ENCODE measurements around the gene IMPA2. TPM values are rescaled to one million over a fixed set of nuclear protein-coding genes. Genes with fewer than 3 reads are reported as not detected.
A peak's percentile ranks its signal among the peaks of the same experiment; 100 is the strongest.

IMPA2 gene
- total and polyA plus RNA-seq, 2 experiments from 2014 or later = 8.1 to 13.0 TPM

- TF ChIP-seq EZH2phosphoT487 (IDR thresholded peaks at IDR 0.05; ENCODE audit: insufficient read depth, low read depth) = no peak
- TF ChIP-seq EZH2 (IDR thresholded peaks at IDR 0.05; ENCODE audit: insufficient read depth, poor library complexity, severe bottlenecking) = no peak
- WGBS, 2 experiments (ENCODE audit: low coverage in 1 of 2, low lambda C conversion rate in 2 of 2, missing lambda C conversion rate in 2 of 2) = 95 to 99% methylated on average over 5 of the region's 5 CpGs
- no peak overlapping the region for H3K27ac ChIP-seq
- peaks cover 7% of the 10 kb centered on the region; the same call in 1 of the 2 replicates for H3K4me1 ChIP-seq (ENCODE audit: insufficient read depth)
- in situ Hi-C loops (cut with MboI) = loop anchor here (10.0 kb wide), 1 partner anchor 267 kb away; no protein-coding TSS in a partner anchor
- no peak overlapping the region for H3K9ac ChIP-seq
- H3K4me3 ChIP-seq = no peak overlapping the region
- no peaks in the 10 kb centered on the region for H3K9me3 ChIP-seq (ENCODE audit: low read depth)
- no peaks in the 10 kb centered on the region for H3K36me3 ChIP-seq (ENCODE audit: low read depth)
- DNase-seq = no peak
- H3K9me2 ChIP-seq (ENCODE audit: insufficient read depth) = no peaks in the 10 kb centered on the region
- H3K27me3 ChIP-seq (replicated peaks; ENCODE audit: insufficient read depth) = no peaks in the 10 kb centered on the region
- H3K79me2 ChIP-seq (ENCODE audit: insufficient read depth) = no peaks in the 10 kb centered on the region
- H3F3A ChIP-seq (ENCODE audit: insufficient read depth) = 0 out of 2 replicates have a peak, but pooled peaks cover 3% of the 10 kb centered on the region
- no peaks in the 10 kb centered on the region for H4K20me1 ChIP-seq (ENCODE audit: insufficient read depth)
- H2AFZ ChIP-seq = no peak overlapping the region
- no peak overlapping the region for H3K4me2 ChIP-seq (ENCODE audit: unreplicated experiment)
Observed at GRCh38 chr18:12001421-12001820, 20.1 kb downstream of the IMPA2 start.

- Histone ChIP-seq H2AFZ (no peak overlapping the region), H3K27me3 (replicated peaks; ENCODE audit: insufficient read depth) (no peaks in the 10 kb centered on the region)
- in situ Hi-C loops (cut with MboI) = loop anchor here (10.0 kb wide), 1 partner anchor 269 kb away; no protein-coding TSS in a partner anchor
Observed at GRCh38 chr18:12003894-12004293, 22.6 kb downstream of the IMPA2 start.

GRCh38 chr18:12005538-12006487 lies 24.5 kb downstream of the IMPA2 start:
- DNase-seq = peak; percentile 26
- in situ Hi-C loops (cut with MboI) = loop anchor here (10.0 kb wide), 1 partner anchor 271 kb away; no protein-coding TSS in a partner anchor
- H3K4me3 ChIP-seq = no peak overlapping the region
- H3K9ac ChIP-seq = no peak overlapping the region
- H3K4me2 ChIP-seq (ENCODE audit: unreplicated experiment) = no peak overlapping the region
- no peaks in the 10 kb centered on the region for H4K20me1 ChIP-seq (ENCODE audit: insufficient read depth)
- 52 to 61% methylated on average over 15 of the region's 15 CpGs for WGBS, 2 experiments (ENCODE audit: low coverage in 1 of 2, low lambda C conversion rate in 2 of 2, missing lambda C conversion rate in 2 of 2)
- H2AFZ ChIP-seq = no peak overlapping the region
- TF ChIP-seq EZH2 (IDR thresholded peaks at IDR 0.05; ENCODE audit: insufficient read depth, poor library complexity, severe bottlenecking) = no peak
- H3K27ac ChIP-seq = no peak overlapping the region
- no peaks in the 10 kb centered on the region for H3K9me2 ChIP-seq (ENCODE audit: insufficient read depth)
- H3K27me3 ChIP-seq (replicated peaks; ENCODE audit: insufficient read depth) = no peaks in the 10 kb centered on the region
- no peaks in the 10 kb centered on the region for H3K36me3 ChIP-seq (ENCODE audit: low read depth)
- H3F3A ChIP-seq (ENCODE audit: insufficient read depth) = no peaks in the 10 kb centered on the region
- no peaks in the 10 kb centered on the region for H3K9me3 ChIP-seq (ENCODE audit: low read depth)
- H3K4me1 ChIP-seq (ENCODE audit: insufficient read depth) = peaks cover 7% of the 10 kb centered on the region; the same call in 1 of the 2 replicates
- H3K79me2 ChIP-seq (ENCODE audit: insufficient read depth) = no peaks in the 10 kb centered on the region

More at GRCh38 chr18:12003894-12004293, 22.6 kb downstream of the IMPA2 start:
- no peaks in the 10 kb centered on the region for H3K9me2 ChIP-seq (ENCODE audit: insufficient read depth)
- peaks cover 7% of the 10 kb centered on the region; the same call in 1 of the 2 replicates for H3K4me1 ChIP-seq (ENCODE audit: insufficient read depth)
- no peak overlapping the region for H3K9ac ChIP-seq
- no peak for TF ChIP-seq EZH2 (IDR thresholded peaks at IDR 0.05; ENCODE audit: insufficient read depth, poor library complexity, severe bottlenecking)
- no peak for TF ChIP-seq EZH2phosphoT487 (IDR thresholded peaks at IDR 0.05; ENCODE audit: insufficient read depth, low read depth)
- no peaks in the 10 kb centered on the region for H3K36me3 ChIP-seq (ENCODE audit: low read depth)
- H3K27ac ChIP-seq = no peak overlapping the region
- H3F3A ChIP-seq (ENCODE audit: insufficient read depth) = no peaks in the 10 kb centered on the region
- no peaks in the 10 kb centered on the region for H3K9me3 ChIP-seq (ENCODE audit: low read depth)
- 95 to 100% methylated on average over 1 of the region's 1 CpG for WGBS, 2 experiments (ENCODE audit: low coverage in 1 of 2, low lambda C conversion rate in 2 of 2, missing lambda C conversion rate in 2 of 2)
- no peak overlapping the region for H3K4me2 ChIP-seq (ENCODE audit: unreplicated experiment)
- H4K20me1 ChIP-seq (ENCODE audit: insufficient read depth) = no peaks in the 10 kb centered on the region
- H3K79me2 ChIP-seq (ENCODE audit: insufficient read depth) = no peaks in the 10 kb centered on the region
- no peak for DNase-seq
- H3K4me3 ChIP-seq = no peak overlapping the region

- H3K4me1 ChIP-seq (ENCODE audit: insufficient read depth) = peaks cover 7% of the 10 kb centered on the region; the same call in 1 of the 2 replicates
- no peak overlapping the region for H3K4me3 ChIP-seq
- in situ Hi-C loops (cut with MboI) = loop anchor here (10.0 kb wide), 1 partner anchor 272 kb away; no protein-coding TSS in a partner anchor
- H3K27ac ChIP-seq = no peak overlapping the region
- H4K20me1 ChIP-seq (ENCODE audit: insufficient read depth) = no peaks in the 10 kb centered on the region
- H3K4me2 ChIP-seq (ENCODE audit: unreplicated experiment) = no peak overlapping the region
- no peaks in the 10 kb centered on the region for H3F3A ChIP-seq (ENCODE audit: insufficient read depth)
- no peaks in the 10 kb centered on the region for H3K9me3 ChIP-seq (ENCODE audit: low read depth)
- DNase-seq = no peak
- H3K27me3 ChIP-seq (replicated peaks; ENCODE audit: insufficient read depth) = no peaks in the 10 kb centered on the region
- TF ChIP-seq EZH2 (IDR thresholded peaks at IDR 0.05; ENCODE audit: insufficient read depth, poor library complexity, severe bottlenecking) (no peak), EZH2phosphoT487 (IDR thresholded peaks at IDR 0.05; ENCODE audit: insufficient read depth, low read depth) (no peak)
- H3K36me3 ChIP-seq (ENCODE audit: low read depth) = no peaks in the 10 kb centered on the region
- no peak overlapping the region for H2AFZ ChIP-seq
- no peaks in the 10 kb centered on the region for H3K9me2 ChIP-seq (ENCODE audit: insufficient read depth)
- 93 to 97% methylated on average over 6 of the region's 6 CpGs for WGBS, 2 experiments (ENCODE audit: low coverage in 1 of 2, low lambda C conversion rate in 2 of 2, missing lambda C conversion rate in 2 of 2)
- no peaks in the 10 kb centered on the region for H3K79me2 ChIP-seq (ENCODE audit: insufficient read depth)
- no peak overlapping the region for H3K9ac ChIP-seq
Observed at GRCh38 chr18:12006488-12006840, 25.2 kb downstream of the IMPA2 start.
